WTC11 (cell line): Measurements from ENCODE around the gene KLK1. TPM values are rescaled to one million over a fixed set of nuclear protein-coding genes. Genes with fewer than 3 reads are reported as not detected.

ENCODE experiments used
- ATAC-seq: fragments of 200-7000 bp; cut with Tn5 transposase; 2 replicates; pipeline ENCODE4 v1.10.0; 2021; ENCODE audit warnings: mild to moderate bottlenecking, moderate library complexity
- CTCF ChIA-PET: fragments of 300-600 bp; sonication (Branson Sonifier 250); formaldehyde crosslinking; loops from one replicate; lab custom pipeline; 2021; ENCODE audit warnings: antibody characterized with exemption; lab: Charles Lee
- POLR2A ChIA-PET: fragments of 350-600 bp; sonication (Branson Sonifier 250); formaldehyde crosslinking; loops from one replicate; lab custom pipeline; 2021; ENCODE audit warnings: antibody characterized with exemption; lab: Charles Lee
- DNase-seq: peaks from one replicate; pipeline ENCODE4 v3.0.0; 2021; ENCODE audit warnings: low spot score
- H3K27ac Mint-ChIP-seq: 2 replicates; pipeline ENCODE4 v1.8.0; 2021; ENCODE audit warnings: mixed read lengths
- H3K27me3 Mint-ChIP-seq: 2 replicates; pipeline ENCODE4 v1.8.0; 2021; ENCODE audit warnings: low read depth, mild to moderate bottlenecking, moderate library complexity, mixed read lengths
- H3K36me3 Mint-ChIP-seq: 2 replicates; pipeline ENCODE4 v1.8.0; 2021; ENCODE audit warnings: mixed read lengths
- H3K4me1 Mint-ChIP-seq: 2 replicates; pipeline ENCODE4 v1.8.0; 2022; ENCODE audit warnings: mixed read lengths
- H3K4me3 Mint-ChIP-seq: 2 replicates; pipeline ENCODE4 v1.8.0; 2021; ENCODE audit warnings: mild to moderate bottlenecking, moderate library complexity, mixed read lengths
- H3K9me3 Mint-ChIP-seq: 2 replicates; pipeline ENCODE4 v1.8.0; 2021; ENCODE audit warnings: mixed read lengths
- ETV6 ChIP-seq: sonication (generic); formaldehyde crosslinking; IDR thresholded peaks from 2 replicates; pipeline ENCODE4 v1.8.1; 2022; ENCODE audit warnings: mild to moderate bottlenecking, missing genetic modification reagents
- FOXP1 ChIP-seq: sonication (generic); formaldehyde crosslinking; IDR thresholded peaks from 2 replicates; pipeline ENCODE4 v1.8.0; 2022; ENCODE audit warnings: missing genetic modification reagents, mild to moderate bottlenecking, moderate library complexity, borderline replicate concordance
- MXD4 ChIP-seq: fragments of 250-450 bp; sonication (Bioruptor Pico); IDR thresholded peaks from 2 replicates; pipeline ENCODE4 v1.8.0; 2021; ENCODE audit warnings: mild to moderate bottlenecking, moderate library complexity, borderline replicate concordance
- NR1H2 ChIP-seq: sonication (generic); formaldehyde crosslinking; IDR thresholded peaks from 2 replicates; pipeline ENCODE4 v1.9.0; 2021; ENCODE audit warnings: mild to moderate bottlenecking, moderate library complexity, missing genetic modification reagents
- OVOL2 ChIP-seq: fragments of 250-450 bp; sonication (Bioruptor Pico); IDR thresholded peaks from 2 replicates; pipeline ENCODE4 v1.9.0; 2021; ENCODE audit warnings: mild to moderate bottlenecking, borderline replicate concordance
- RELA ChIP-seq: sonication (generic); formaldehyde crosslinking; IDR thresholded peaks from 2 replicates; pipeline ENCODE4 v1.8.1; 2022; ENCODE audit warnings: missing genetic modification reagents, mild to moderate bottlenecking, borderline replicate concordance
- RORB ChIP-seq: fragments of 250-450 bp; sonication (Bioruptor Pico); IDR thresholded peaks from 2 replicates; pipeline ENCODE4 v1.9.0; 2021; ENCODE audit warnings: mild to moderate bottlenecking
- SMAD3 ChIP-seq: sonication (generic); formaldehyde crosslinking; IDR thresholded peaks from 2 replicates; pipeline ENCODE4 v1.8.0; 2022; ENCODE audit warnings: missing genetic modification reagents, mild to moderate bottlenecking, borderline replicate concordance
- TCF7 ChIP-seq: sonication (generic); formaldehyde crosslinking; IDR thresholded peaks from 2 replicates; pipeline ENCODE4 v1.8.0; 2022; ENCODE audit warnings: mild to moderate bottlenecking, low read depth, missing genetic modification reagents, moderate library complexity
- ZNF317 ChIP-seq: sonication (generic); formaldehyde crosslinking; IDR thresholded peaks from 2 replicates; pipeline ENCODE4 v1.8.1; 2023; ENCODE audit warnings: low read depth, mild to moderate bottlenecking, moderate library complexity, missing genetic modification reagents, borderline replicate concordance
- ZNF396 ChIP-seq: fragments of 250-450 bp; sonication (Bioruptor Pico); IDR thresholded peaks from 2 replicates; pipeline ENCODE4 v1.8.0; 2021; ENCODE audit warnings: mild to moderate bottlenecking, moderate library complexity, borderline replicate concordance
- total RNA-seq: library from RNA; stranded (reverse); gene quantifications from 3 replicates; pipeline ENCODE4 v1.2.3, GENCODE V29; 2021
- TF ChIP-seq, protein P1 (sequence below): sonication (generic); formaldehyde crosslinking; IDR thresholded peaks from 2 replicates; pipeline ENCODE4 v1.8.1; 2022; ENCODE audit warnings: mild to moderate bottlenecking, missing genetic modification reagents, moderate library complexity, borderline replicate concordance
- TF ChIP-seq, protein P2 (sequence below): fragments of 250-450 bp; sonication (Bioruptor Pico); IDR thresholded peaks from 2 replicates; pipeline ENCODE4 v1.9.0; 2021; ENCODE audit warnings: mild to moderate bottlenecking
- TF ChIP-seq, protein P3 (sequence below): sonication (generic); formaldehyde crosslinking; IDR thresholded peaks from 2 replicates; pipeline ENCODE4 v1.8.1; 2023; ENCODE audit warnings: mild to moderate bottlenecking, missing genetic modification reagents, moderate library complexity
- TF ChIP-seq, protein P4 (sequence below): fragments of 250-450 bp; sonication (Bioruptor Pico); IDR thresholded peaks from 2 replicates; pipeline ENCODE4 v1.9.0; 2021; ENCODE audit warnings: mild to moderate bottlenecking, borderline replicate concordance

Gene KLK1
- total RNA-seq, 1 experiment from 2014 or later = 3.9 TPM

DNA sequence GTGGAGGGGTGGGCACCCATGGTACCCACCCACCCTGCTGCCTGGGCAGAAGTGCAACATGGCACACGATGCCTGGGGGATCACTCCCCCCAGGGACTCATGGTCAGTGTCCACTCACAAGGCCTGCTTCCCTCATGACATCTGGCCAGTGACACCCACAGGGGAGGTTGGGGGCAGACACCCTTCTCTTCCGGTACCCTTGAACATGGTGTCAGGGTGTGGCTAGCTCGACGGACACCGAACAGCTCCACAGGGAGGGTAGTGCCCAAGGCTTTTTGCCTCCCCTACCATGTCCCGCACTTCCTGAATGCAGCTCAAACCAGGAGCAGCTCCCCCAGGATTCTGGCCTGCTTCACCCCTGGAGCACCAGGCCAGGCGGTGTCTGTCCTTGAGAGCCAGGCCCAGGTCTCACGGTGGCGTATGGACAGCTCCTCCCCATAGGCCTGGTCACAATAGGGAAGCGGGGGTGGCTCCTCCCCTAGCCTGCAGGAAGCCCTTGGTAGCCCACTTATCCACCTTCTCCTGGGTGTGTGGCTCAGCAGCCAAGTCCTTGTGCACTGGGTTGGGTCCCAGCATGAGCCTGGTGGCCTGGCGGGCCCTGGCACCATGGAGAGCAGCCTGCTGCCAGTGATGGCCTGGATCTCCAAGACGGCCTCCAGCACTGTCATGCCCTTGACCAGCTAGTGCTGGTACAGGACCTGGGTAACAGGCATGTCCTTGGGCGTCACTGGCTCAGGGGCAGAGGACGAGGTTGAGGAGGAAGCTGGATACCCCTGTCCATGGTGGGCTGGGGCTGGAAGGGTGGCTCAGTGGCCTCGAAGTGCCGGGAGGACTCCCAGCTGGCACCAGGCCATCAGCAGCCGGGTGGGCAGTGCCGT is 25.6 kb downstream of the KLK1 start:
- peaks cover 47% of the 10 kb centered on the region for H3K36me3 Mint-ChIP-seq
- no peak overlapping the region for H3K4me3 Mint-ChIP-seq
- H3K4me1 Mint-ChIP-seq = peaks cover 33% of the 10 kb centered on the region
- CTCF ChIA-PET = interaction anchor here (0.6 to 1.8 kb wide), 4 partner anchors 125 to 619 kb away, joined by 4 to 5 read pairs (median 4); partner anchors contain the start of gene SIGLEC10
- DNase-seq (no peak), ATAC-seq (no peak)
- no peak overlapping the region for H3K27ac Mint-ChIP-seq
- H3K27me3 Mint-ChIP-seq = peaks cover 7% of the 10 kb centered on the region; the same call in 1 of the 2 replicates
- POLR2A ChIA-PET = interaction anchor here (0.8 to 1.3 kb wide), 2 partner anchors 112 to 542 kb away, joined by 3 read pairs; no protein-coding TSS in a partner anchor
- no peak for TF ChIP-seq NR1H2 (CRISPR knock-in tag)
- TF ChIP-seq, protein P1, sequence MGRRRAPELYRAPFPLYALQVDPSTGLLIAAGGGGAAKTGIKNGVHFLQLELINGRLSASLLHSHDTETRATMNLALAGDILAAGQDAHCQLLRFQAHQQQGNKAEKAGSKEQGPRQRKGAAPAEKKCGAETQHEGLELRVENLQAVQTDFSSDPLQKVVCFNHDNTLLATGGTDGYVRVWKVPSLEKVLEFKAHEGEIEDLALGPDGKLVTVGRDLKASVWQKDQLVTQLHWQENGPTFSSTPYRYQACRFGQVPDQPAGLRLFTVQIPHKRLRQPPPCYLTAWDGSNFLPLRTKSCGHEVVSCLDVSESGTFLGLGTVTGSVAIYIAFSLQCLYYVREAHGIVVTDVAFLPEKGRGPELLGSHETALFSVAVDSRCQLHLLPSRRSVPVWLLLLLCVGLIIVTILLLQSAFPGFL = no peak
- no peak for TF ChIP-seq TCF7 (CRISPR knock-in tag)
- TF ChIP-seq MXD4 (CRISPR knock-in tag) = no peak
- no peak for TF ChIP-seq RORB (CRISPR knock-in tag)
- TF ChIP-seq, protein P2, sequence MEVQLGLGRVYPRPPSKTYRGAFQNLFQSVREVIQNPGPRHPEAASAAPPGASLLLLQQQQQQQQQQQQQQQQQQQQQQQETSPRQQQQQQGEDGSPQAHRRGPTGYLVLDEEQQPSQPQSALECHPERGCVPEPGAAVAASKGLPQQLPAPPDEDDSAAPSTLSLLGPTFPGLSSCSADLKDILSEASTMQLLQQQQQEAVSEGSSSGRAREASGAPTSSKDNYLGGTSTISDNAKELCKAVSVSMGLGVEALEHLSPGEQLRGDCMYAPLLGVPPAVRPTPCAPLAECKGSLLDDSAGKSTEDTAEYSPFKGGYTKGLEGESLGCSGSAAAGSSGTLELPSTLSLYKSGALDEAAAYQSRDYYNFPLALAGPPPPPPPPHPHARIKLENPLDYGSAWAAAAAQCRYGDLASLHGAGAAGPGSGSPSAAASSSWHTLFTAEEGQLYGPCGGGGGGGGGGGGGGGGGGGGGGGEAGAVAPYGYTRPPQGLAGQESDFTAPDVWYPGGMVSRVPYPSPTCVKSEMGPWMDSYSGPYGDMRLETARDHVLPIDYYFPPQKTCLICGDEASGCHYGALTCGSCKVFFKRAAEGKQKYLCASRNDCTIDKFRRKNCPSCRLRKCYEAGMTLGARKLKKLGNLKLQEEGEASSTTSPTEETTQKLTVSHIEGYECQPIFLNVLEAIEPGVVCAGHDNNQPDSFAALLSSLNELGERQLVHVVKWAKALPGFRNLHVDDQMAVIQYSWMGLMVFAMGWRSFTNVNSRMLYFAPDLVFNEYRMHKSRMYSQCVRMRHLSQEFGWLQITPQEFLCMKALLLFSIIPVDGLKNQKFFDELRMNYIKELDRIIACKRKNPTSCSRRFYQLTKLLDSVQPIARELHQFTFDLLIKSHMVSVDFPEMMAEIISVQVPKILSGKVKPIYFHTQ (CRISPR knock-in tag) = no peak
- no peaks in the 10 kb centered on the region for H3K9me3 Mint-ChIP-seq

DNA sequence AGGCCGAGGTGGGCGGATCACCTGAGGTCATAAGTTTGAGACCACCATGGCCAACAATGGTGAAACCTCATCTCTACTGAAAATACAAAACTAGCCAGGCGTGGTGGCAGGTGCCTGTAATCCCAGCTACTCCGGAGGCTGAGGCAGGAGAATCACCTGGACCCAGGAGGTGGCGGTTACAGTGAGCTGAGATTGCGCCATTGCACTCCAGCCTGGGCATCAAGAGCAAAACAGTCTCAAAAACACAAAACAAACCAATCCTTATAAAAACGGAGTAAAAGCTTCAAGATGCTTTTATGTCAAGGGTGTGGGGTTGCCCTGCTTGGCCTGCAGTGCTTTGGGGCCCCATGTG is 26.2 kb downstream of the KLK1 start:
- Mint-ChIP-seq H3K36me3 (peaks cover 41% of the 10 kb centered on the region), H3K27me3 (peaks cover 12% of the 10 kb centered on the region; the same call in 1 of the 2 replicates), H3K9me3 (no peaks in the 10 kb centered on the region), H3K4me3 (no peak overlapping the region), H3K27ac (no peak overlapping the region), H3K4me1 (peaks cover 27% of the 10 kb centered on the region)
- ATAC-seq (no peak), DNase-seq (no peak)
- ChIA-PET CTCF (interaction anchor here (1.1 to 5.1 kb wide), 6 partner anchors 73 to 260 kb away, joined by 4 to 38 read pairs (median 4); no protein-coding TSS in a partner anchor), POLR2A (interaction anchor here (0.6 to 1.3 kb wide), 2 partner anchors 100 to 112 kb away, joined by 3 read pairs; no protein-coding TSS in a partner anchor)
- TF ChIP-seq OVOL2 (CRISPR knock-in tag) = no peak
- TF ChIP-seq ZNF396 (CRISPR knock-in tag) = no peak
- TF ChIP-seq SMAD3 = no peak
- no peak for TF ChIP-seq ZNF317 (CRISPR knock-in tag)
- no peak for TF ChIP-seq RELA (CRISPR knock-in tag)
- no peak for TF ChIP-seq FOXP1 (CRISPR knock-in tag)

DNA sequence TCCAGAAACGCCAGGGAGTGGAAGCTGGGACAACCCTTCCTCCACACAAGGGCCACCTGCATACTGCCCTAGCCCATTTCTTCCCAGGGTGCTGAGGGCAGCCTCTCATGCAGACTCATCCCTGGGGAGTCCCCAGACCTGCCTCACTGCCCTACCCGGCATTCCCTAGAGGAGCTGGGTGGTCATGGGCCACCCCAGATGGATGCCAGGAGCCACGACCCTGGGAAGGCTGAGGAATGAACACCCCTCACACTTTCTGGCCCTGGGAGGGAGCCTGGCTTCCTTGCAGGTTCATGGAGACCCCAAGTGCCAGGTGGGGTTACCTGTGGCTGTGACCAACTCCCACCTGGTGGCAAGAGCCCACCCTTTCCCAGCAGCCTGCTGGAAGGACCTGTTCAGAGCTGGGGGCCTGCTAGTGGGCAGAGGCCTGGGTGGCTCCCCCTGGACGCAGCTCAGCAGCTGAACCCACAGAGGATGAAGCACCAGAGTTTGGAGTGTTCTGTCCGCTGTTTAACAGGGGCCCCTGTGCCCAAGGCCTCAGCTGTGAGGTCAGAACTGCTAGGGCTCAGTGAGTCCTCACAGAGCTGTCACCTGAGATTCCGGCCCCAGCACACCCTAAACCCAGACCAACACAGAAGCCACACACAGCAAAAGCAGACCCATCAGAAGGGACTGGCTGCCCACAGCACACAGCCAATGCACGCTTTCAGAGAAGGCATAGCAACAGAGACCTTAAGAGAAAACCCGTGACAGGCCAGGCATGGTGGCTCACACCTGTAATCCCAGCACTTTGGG is 26.8 kb downstream of the KLK1 start:
- H3K27ac Mint-ChIP-seq = peak overlapping the region; percentile 58; the same call in 1 of the 2 replicates
- peaks cover 35% of the 10 kb centered on the region for H3K36me3 Mint-ChIP-seq
- ChIA-PET CTCF (interaction anchor here (1.1 to 5.1 kb wide), 9 partner anchors 8 to 268 kb away, joined by 3 to 38 read pairs (median 4); partner anchors contain the start of gene KLK13), POLR2A (interaction anchor here (0.6 to 1.4 kb wide), 4 partner anchors 8 to 413 kb away, joined by 3 to 6 read pairs (median 3); no protein-coding TSS in a partner anchor)
- DNase-seq = no peak
- H3K9me3 Mint-ChIP-seq = no peaks in the 10 kb centered on the region
- H3K4me3 Mint-ChIP-seq = no peak overlapping the region
- ATAC-seq = peak; percentile 0; the same call in 1 of the 2 replicates
- peaks cover 21% of the 10 kb centered on the region for H3K4me1 Mint-ChIP-seq
- H3K27me3 Mint-ChIP-seq = peaks cover 12% of the 10 kb centered on the region; the same call in 1 of the 2 replicates
- TF ChIP-seq, protein P2 (CRISPR knock-in tag) = peak; percentile 71; the same call in 1 of the 2 replicates
- peak; percentile 15; the same call in 1 of the 2 replicates for TF ChIP-seq ETV6
- TF ChIP-seq, protein P3, sequence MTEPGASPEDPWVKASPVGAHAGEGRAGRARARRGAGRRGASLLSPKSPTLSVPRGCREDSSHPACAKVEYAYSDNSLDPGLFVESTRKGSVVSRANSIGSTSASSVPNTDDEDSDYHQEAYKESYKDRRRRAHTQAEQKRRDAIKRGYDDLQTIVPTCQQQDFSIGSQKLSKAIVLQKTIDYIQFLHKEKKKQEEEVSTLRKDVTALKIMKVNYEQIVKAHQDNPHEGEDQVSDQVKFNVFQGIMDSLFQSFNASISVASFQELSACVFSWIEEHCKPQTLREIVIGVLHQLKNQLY (CRISPR knock-in tag) = 0 out of 2 replicates have a peak, but pooled peaks have one; percentile 26
- TF ChIP-seq, protein P4, sequence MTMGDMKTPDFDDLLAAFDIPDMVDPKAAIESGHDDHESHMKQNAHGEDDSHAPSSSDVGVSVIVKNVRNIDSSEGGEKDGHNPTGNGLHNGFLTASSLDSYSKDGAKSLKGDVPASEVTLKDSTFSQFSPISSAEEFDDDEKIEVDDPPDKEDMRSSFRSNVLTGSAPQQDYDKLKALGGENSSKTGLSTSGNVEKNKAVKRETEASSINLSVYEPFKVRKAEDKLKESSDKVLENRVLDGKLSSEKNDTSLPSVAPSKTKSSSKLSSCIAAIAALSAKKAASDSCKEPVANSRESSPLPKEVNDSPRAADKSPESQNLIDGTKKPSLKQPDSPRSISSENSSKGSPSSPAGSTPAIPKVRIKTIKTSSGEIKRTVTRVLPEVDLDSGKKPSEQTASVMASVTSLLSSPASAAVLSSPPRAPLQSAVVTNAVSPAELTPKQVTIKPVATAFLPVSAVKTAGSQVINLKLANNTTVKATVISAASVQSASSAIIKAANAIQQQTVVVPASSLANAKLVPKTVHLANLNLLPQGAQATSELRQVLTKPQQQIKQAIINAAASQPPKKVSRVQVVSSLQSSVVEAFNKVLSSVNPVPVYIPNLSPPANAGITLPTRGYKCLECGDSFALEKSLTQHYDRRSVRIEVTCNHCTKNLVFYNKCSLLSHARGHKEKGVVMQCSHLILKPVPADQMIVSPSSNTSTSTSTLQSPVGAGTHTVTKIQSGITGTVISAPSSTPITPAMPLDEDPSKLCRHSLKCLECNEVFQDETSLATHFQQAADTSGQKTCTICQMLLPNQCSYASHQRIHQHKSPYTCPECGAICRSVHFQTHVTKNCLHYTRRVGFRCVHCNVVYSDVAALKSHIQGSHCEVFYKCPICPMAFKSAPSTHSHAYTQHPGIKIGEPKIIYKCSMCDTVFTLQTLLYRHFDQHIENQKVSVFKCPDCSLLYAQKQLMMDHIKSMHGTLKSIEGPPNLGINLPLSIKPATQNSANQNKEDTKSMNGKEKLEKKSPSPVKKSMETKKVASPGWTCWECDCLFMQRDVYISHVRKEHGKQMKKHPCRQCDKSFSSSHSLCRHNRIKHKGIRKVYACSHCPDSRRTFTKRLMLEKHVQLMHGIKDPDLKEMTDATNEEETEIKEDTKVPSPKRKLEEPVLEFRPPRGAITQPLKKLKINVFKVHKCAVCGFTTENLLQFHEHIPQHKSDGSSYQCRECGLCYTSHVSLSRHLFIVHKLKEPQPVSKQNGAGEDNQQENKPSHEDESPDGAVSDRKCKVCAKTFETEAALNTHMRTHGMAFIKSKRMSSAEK = peak; percentile 80; the same call in 1 of the 2 replicates
